K562 (cell line): ENCODE measurements around the gene CLSTN1. TPM values are rescaled to one million over a fixed set of nuclear protein-coding genes. Genes with fewer than 3 reads are reported as not detected.
A peak's percentile ranks its signal among the peaks of the same experiment; 100 is the strongest.

ENCODE experiments used
- BMI1 ChIP-seq: fragments of 150-350 bp; IDR thresholded peaks from 2 replicates; pipeline ENCODE4 v1.6.1; 2014; ENCODE audit warnings: low read length
- CREM ChIP-seq: IDR thresholded peaks from 2 replicates; pipeline ENCODE4 v1.6.1; 2014; ENCODE audit warnings: antibody characterized with exemption, low read depth
- ETS1 ChIP-seq: conservative IDR thresholded peaks from 2 replicates; pipeline ENCODE4 v1.6.1; 2011; ENCODE audit warnings: low read depth, mild to moderate bottlenecking, low read length; ENCODE audit not compliant: control insufficient read depth
- HDAC1 ChIP-seq, 2 experiments: fragments of 450-650 bp; IDR thresholded peaks; 2 replicates each; pipeline ENCODE4 v1.6.1; 2016 to 2017; ENCODE audit warnings: inconsistent platforms in 1 of 2, mild to moderate bottlenecking in 1 of 2, moderate library complexity in 1 of 2
- HLTF ChIP-seq: fragments of 450-650 bp; IDR thresholded peaks from 2 replicates; pipeline ENCODE4 v1.6.1; 2016
- MAZ ChIP-seq, 2 experiments: fragments of 450-650 bp in 1 of 2; sonication (generic) in 1 of 2; formaldehyde crosslinking; IDR thresholded peaks in 1 of 2; conservative IDR thresholded peaks in 1 of 2; 2 replicates each; pipeline versions ENCODE4 v1.4.0 to v1.5.0; 2020; ENCODE audit warnings: mild to moderate bottlenecking in 1 of 2, missing genetic modification reagents in 1 of 2
- NBN ChIP-seq: fragments of 450-650 bp; IDR thresholded peaks from 2 replicates; pipeline ENCODE4 v1.6.1; 2016; ENCODE audit warnings: low read depth, mild to moderate bottlenecking
- POLR2H ChIP-seq: IDR thresholded peaks from 2 replicates; pipeline ENCODE4 v1.6.1; 2016; ENCODE audit warnings: missing genetic modification characterization, low read depth, mild to moderate bottlenecking, control low read depth, missing compliant biosample characterization, moderate library complexity
- PRDM10 ChIP-seq: fragments of 450-650 bp; IDR thresholded peaks from 2 replicates; pipeline ENCODE4 v1.6.1; 2018; ENCODE audit not compliant: partially characterized antibody
- RBBP5 ChIP-seq: fragments of 200-600 bp; sonication (generic); IDR thresholded peaks from 2 replicates; pipeline ENCODE4 v1.6.1; 2012; ENCODE audit warnings: borderline replicate concordance, mild to moderate bottlenecking, low read length, control low read depth, inconsistent platforms; ENCODE audit not compliant: insufficient read depth, poor library complexity, severe bottlenecking
- SRSF7 ChIP-seq: fragments of 200-400 bp; formaldehyde crosslinking; optimal IDR thresholded peaks from 2 replicates; pipeline ENCODE3; 2017; ENCODE audit warnings: mild to moderate bottlenecking, low read depth, low read length
- STAG1 ChIP-seq: sonication (generic); formaldehyde crosslinking; IDR thresholded peaks from 2 replicates; pipeline ENCODE4 v1.5.0; 2020; ENCODE audit warnings: missing genetic modification reagents, borderline replicate concordance
- TFAP4 ChIP-seq: sonication (generic); formaldehyde crosslinking; IDR thresholded peaks from 2 replicates; pipeline ENCODE4 v1.8.0; 2022; ENCODE audit warnings: missing genetic modification reagents, mild to moderate bottlenecking, moderate library complexity, borderline replicate concordance
- WHSC1 ChIP-seq: IDR thresholded peaks from one replicate; pipeline ENCODE4 v1.6.1; 2012; ENCODE audit warnings: low read length, control low read depth, inconsistent platforms
- ZNF184 ChIP-seq: sonication (generic); formaldehyde crosslinking; IDR thresholded peaks from 2 replicates; pipeline ENCODE4 v1.5.0; 2020; ENCODE audit warnings: missing genetic modification reagents
- ZNF324 ChIP-seq: fragments of 250-450 bp; sonication (Bioruptor Pico); IDR thresholded peaks from 2 replicates; pipeline ENCODE4 v1.4.0; 2020; ENCODE audit warnings: mild to moderate bottlenecking
- polyA plus RNA-seq, 8 experiments: library from polyadenylated mRNA; depleted of rRNA in 4 of 8; stranded (reverse) in 5 of 8; unstranded in 3 of 8; fragments of >200 nt; fragmentation: Nextera tagmentation in 2 of 8; fragmentation: Illumina TruSeq in 1 of 8; extraction: Ambion mirVana in 2 of 8; extraction: Trizol in 1 of 8; gene quantifications; 2 replicates each; pipeline versions ENCODE4 v1.2.1 to v1.2.3, GENCODE V29; 2011 to 2014; ENCODE audit warnings: inconsistent platforms in 1 of 8, missing spikeins in 1 of 8
- total RNA-seq, 7 experiments: library from RNA; depleted of rRNA in 6 of 7; stranded (reverse); fragments of >200 nt in 6 of 7; fragmentation: Illumina TruSeq in 2 of 7; extraction: Trizol in 2 of 7; gene quantifications; 2 replicates each; pipeline versions ENCODE4 v1.2.1 to v1.2.3, GENCODE V29; 2011 to 2021; ENCODE audit warnings: low replicate concordance in 1 of 7
- TF ChIP-seq, protein P1 (sequence below): fragments of 250-450 bp; sonication (Bioruptor Pico); IDR thresholded peaks from 2 replicates; pipeline ENCODE4 v1.6.1; 2021; ENCODE audit warnings: mild to moderate bottlenecking
- TF ChIP-seq, protein P2 (sequence below): fragments of 250-450 bp; sonication (Bioruptor Pico); IDR thresholded peaks from 2 replicates; pipeline ENCODE4 v1.5.0; 2020; ENCODE audit warnings: mild to moderate bottlenecking, borderline replicate concordance

The CLSTN1 gene
- total and polyA plus RNA-seq, 9 of the 15 experiments (the other 6 are each of a cell fraction or from before 2014, with no cell fraction given) = 1.1 to 32.5 (median 13.3) TPM

DNA sequence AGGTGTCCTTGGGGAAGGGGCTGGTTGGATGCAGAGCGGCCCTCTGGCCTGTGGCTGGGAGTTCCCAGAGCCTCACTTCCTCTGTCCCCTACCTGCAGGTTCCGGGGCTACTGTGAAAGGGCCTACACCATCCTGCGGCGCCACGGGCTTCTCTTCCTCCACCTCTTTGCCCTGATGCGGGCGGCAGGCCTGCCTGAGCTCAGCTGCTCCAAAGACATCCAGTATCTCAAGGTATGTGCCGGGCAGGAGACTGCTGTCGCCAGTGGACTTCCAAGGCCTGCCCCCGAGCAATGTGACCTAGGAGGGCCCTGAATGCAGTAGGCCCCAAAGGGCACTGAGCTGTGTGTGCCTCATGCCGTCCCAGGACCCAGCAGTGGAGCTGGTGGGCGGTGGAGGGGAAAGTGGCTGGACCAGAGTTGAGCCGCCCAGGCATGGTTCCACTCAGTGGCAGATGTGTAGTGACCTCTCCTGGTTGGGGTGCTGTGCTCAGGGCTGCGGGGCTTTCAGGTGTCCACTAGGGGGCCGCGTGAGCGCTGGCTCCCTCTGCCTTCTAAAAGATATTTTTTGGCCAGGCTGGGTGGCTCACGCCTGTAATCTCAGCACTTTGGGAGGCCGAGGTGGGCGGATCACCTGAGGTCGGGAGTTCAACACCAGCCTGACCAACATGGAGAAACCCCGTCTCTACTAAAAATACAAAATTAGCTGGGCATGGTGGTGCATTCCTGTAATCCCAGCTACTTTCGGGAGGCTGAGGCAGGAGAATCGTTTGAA, 98.9 kb downstream of the CLSTN1 start (continued):
- no peak for TF ChIP-seq PRDM10
- TF ChIP-seq BMI1 = no peak
- no peak for TF ChIP-seq HDAC1 (IDR thresholded peaks at IDR 0.05)
- TF ChIP-seq, protein P1, sequence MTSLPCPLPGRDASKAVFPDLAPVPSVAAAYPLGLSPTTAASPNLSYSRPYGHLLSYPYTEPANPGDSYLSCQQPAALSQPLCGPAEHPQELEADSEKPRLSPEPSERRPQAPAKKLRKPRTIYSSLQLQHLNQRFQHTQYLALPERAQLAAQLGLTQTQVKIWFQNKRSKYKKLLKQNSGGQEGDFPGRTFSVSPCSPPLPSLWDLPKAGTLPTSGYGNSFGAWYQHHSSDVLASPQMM (CRISPR knock-in tag) = no peak
- TF ChIP-seq NBN = 0 out of 2 replicates have a peak, but pooled peaks have one; percentile 38
- no peak for TF ChIP-seq POLR2H (tag)
- peak in 1 of 2 experiments; percentile 64; a peak in 2 of 4 replicates for TF ChIP-seq MAZ (CRISPR knock-in tag; conservative IDR thresholded peaks at IDR 0.05 in 1 of 2, IDR thresholded peaks at IDR 0.05 in 1 of 2)
- no peak for TF ChIP-seq ZNF324 (CRISPR knock-in tag)
- TF ChIP-seq TFAP4 (CRISPR knock-in tag) = peak; percentile 66; the same call in 1 of the 2 replicates
- TF ChIP-seq, protein P2, sequence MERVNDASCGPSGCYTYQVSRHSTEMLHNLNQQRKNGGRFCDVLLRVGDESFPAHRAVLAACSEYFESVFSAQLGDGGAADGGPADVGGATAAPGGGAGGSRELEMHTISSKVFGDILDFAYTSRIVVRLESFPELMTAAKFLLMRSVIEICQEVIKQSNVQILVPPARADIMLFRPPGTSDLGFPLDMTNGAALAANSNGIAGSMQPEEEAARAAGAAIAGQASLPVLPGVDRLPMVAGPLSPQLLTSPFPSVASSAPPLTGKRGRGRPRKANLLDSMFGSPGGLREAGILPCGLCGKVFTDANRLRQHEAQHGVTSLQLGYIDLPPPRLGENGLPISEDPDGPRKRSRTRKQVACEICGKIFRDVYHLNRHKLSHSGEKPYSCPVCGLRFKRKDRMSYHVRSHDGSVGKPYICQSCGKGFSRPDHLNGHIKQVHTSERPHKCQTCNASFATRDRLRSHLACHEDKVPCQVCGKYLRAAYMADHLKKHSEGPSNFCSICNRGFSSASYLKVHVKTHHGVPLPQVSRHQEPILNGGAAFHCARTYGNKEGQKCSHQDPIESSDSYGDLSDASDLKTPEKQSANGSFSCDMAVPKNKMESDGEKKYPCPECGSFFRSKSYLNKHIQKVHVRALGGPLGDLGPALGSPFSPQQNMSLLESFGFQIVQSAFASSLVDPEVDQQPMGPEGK (CRISPR knock-in tag) = no peak
- TF ChIP-seq WHSC1 = no peak
- TF ChIP-seq CREM = peak; percentile 51
- TF ChIP-seq ZNF184 (CRISPR knock-in tag) = no peak
- no peak for TF ChIP-seq SRSF7
- TF ChIP-seq HLTF = no peak
- no peak for TF ChIP-seq ETS1
- TF ChIP-seq RBBP5 = no peak
- TF ChIP-seq STAG1 = peak; percentile 80; the same call in 1 of the 2 replicates
